ENCODE measurements around the gene BRMS1L.

DNA sequence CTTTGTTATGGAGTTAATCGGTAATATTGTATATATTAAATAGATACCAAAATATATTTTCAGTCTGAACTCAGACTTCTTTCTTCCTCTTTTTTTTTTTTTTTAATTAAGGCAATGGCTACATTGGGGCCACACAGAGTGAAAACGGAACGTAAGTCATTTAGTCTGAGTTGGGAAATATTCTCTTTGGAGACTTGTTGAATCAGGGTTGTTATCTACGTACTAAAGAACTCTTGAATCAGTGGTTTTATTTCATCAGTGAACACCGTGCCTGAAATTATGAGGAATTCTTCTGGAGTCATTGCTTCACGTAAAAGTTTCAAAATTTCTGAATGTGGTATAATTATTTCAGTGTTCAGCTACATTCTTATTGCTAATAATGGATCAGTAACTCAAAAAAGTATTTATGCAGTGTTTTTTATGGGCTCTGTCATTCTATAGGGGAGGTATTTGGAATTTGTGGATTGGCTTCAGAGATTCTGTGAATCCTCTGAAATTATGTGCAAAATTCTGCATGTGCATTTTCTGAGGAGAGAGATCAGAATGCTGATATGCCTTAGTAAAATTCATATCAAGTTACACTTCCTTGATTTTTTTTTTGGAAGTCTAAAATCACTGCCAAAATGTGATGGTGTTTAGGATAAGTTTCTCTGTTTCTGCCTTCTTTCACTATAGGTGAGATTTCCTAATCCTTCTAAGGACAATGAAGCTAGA is 39.6 kb downstream of the BRMS1L start:
- TF ChIP-seq POLR2A (IDR thresholded peaks at IDR 0.05): no peak
- TF ChIP-seq, protein P1, sequence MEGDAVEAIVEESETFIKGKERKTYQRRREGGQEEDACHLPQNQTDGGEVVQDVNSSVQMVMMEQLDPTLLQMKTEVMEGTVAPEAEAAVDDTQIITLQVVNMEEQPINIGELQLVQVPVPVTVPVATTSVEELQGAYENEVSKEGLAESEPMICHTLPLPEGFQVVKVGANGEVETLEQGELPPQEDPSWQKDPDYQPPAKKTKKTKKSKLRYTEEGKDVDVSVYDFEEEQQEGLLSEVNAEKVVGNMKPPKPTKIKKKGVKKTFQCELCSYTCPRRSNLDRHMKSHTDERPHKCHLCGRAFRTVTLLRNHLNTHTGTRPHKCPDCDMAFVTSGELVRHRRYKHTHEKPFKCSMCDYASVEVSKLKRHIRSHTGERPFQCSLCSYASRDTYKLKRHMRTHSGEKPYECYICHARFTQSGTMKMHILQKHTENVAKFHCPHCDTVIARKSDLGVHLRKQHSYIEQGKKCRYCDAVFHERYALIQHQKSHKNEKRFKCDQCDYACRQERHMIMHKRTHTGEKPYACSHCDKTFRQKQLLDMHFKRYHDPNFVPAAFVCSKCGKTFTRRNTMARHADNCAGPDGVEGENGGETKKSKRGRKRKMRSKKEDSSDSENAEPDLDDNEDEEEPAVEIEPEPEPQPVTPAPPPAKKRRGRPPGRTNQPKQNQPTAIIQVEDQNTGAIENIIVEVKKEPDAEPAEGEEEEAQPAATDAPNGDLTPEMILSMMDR (IDR thresholded peaks at IDR 0.05): no peak

Data from testis (tissue), 2 donors.